ENCODE results near the gene CCDC148. TPM values are rescaled to one million over a fixed set of nuclear protein-coding genes. Genes with fewer than 3 reads are reported as not detected.

CCDC148 gene
- polyA plus RNA-seq (2011; rRNA removed), result 0.12 and 0.22 TPM in 2 replicates
- 0.52 TPM in 1 of 2 replicates, not detected in the other for polyA minus RNA-seq (2011; rRNA and poly(A)+ RNA removed)

- H3K4me3 ChIP-seq (ENCODE audit: low read depth, low read length), result peak within 1 kb of the TSS; percentile 86
- DNase-seq (ENCODE audit: low read depth, low spot score), result peak; percentile 76
- ChIA-PET POLR2A (interaction anchor here (1.7 kb wide), 1 partner anchor 130 kb away, joined by 5 read pairs; no protein-coding TSS in a partner anchor), CTCF (interaction anchor here (0.7 to 4.7 kb wide), 9 partner anchors 9 to 432 kb away, joined by 3 to 51 read pairs (median 6); no protein-coding TSS in a partner anchor)
- H3K27ac ChIP-seq (ENCODE audit: low read depth, low read length), result peak within 1 kb of the TSS; percentile 62
- TF ChIP-seq, protein P1, sequence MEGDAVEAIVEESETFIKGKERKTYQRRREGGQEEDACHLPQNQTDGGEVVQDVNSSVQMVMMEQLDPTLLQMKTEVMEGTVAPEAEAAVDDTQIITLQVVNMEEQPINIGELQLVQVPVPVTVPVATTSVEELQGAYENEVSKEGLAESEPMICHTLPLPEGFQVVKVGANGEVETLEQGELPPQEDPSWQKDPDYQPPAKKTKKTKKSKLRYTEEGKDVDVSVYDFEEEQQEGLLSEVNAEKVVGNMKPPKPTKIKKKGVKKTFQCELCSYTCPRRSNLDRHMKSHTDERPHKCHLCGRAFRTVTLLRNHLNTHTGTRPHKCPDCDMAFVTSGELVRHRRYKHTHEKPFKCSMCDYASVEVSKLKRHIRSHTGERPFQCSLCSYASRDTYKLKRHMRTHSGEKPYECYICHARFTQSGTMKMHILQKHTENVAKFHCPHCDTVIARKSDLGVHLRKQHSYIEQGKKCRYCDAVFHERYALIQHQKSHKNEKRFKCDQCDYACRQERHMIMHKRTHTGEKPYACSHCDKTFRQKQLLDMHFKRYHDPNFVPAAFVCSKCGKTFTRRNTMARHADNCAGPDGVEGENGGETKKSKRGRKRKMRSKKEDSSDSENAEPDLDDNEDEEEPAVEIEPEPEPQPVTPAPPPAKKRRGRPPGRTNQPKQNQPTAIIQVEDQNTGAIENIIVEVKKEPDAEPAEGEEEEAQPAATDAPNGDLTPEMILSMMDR (IDR thresholded peaks at IDR 0.05; ENCODE audit: low read depth, low read length), result peak; percentile 22
- H3K9me3 ChIP-seq (ENCODE audit: control insufficient read depth, insufficient read depth, low read length), result no peaks in the 10 kb centered on the region
- no peaks in the 10 kb centered on the region for H3K27me3 ChIP-seq (ENCODE audit: control insufficient read depth, insufficient read depth, low read length)
These were observed at the start of gene CCDC148, which contains the start of gene PKP4 for GRCh38 chr2:158456309-158457066. Gene CCDC148, minus strand, starts transcription at chr2:158456753. Its CDS starts 314 bp downstream, at chr2:158456439. Gene PKP4, plus strand, starts transcription at chr2:158456952. Its CDS starts 76,233 bp downstream, at chr2:158533185.

DNA sequence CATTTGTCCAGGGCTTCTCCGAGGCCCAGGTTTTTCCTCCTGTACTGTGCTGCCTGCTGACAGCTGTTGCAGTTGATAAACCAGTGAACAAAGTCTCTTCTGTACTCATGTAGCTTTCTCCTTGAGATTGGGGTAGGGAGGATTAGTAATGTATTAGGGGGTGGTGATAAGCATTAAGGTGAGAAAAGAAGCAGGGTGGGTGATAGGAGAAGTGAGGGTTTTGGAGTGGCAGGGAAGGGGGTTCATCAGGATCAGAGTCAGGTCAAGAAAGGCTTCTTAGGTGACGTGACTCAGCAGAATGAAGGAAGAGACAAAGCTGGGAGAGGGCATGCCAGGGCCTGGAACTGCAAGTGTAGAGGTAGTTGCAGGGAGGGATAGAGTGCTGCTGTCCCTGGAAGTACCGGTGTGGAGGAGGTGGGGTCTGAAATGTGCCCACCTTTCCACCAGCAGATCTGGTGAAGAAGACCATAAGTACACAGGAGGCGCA, 48.9 kb upstream of the CCDC148 start:
- ChIA-PET CTCF (no interaction called here), POLR2A (no interaction called here)
- Histone ChIP-seq H3K27ac (ENCODE audit: low read depth, low read length) (no peak overlapping the region), H3K9me3 (ENCODE audit: control insufficient read depth, insufficient read depth, low read length) (no peaks in the 10 kb centered on the region), H3K27me3 (ENCODE audit: control insufficient read depth, insufficient read depth, low read length) (no peaks in the 10 kb centered on the region), H3K4me3 (ENCODE audit: low read depth, low read length) (no peak overlapping the region)
- TF ChIP-seq, protein P1 (IDR thresholded peaks at IDR 0.05; ENCODE audit: low read depth, low read length), result no peak
- DNase-seq (ENCODE audit: low read depth, low spot score), result no peak

- no peak overlapping the region for H3K27ac ChIP-seq (ENCODE audit: low read depth, low read length)
- CTCF ChIA-PET, result no interaction called here
- H3K9me3 ChIP-seq (ENCODE audit: control insufficient read depth, insufficient read depth, low read length), result no peaks in the 10 kb centered on the region
- DNase-seq (ENCODE audit: low read depth, low spot score), result no peak
- POLR2A ChIA-PET, result no interaction called here
- TF ChIP-seq, protein P1 (IDR thresholded peaks at IDR 0.05; ENCODE audit: low read depth, low read length), result no peak
- H3K4me3 ChIP-seq (ENCODE audit: low read depth, low read length), result no peak overlapping the region
- no peaks in the 10 kb centered on the region for H3K27me3 ChIP-seq (ENCODE audit: control insufficient read depth, insufficient read depth, low read length)
These were observed 47.5 kb upstream of the CCDC148 start for GRCh38 chr2:158504088-158504487.

- H3K27ac ChIP-seq (ENCODE audit: low read depth, low read length), result no peak overlapping the region
- H3K27me3 ChIP-seq (ENCODE audit: control insufficient read depth, insufficient read depth, low read length), result no peaks in the 10 kb centered on the region
- peak; percentile 24 for DNase-seq (ENCODE audit: low read depth, low spot score)
- no peaks in the 10 kb centered on the region for H3K9me3 ChIP-seq (ENCODE audit: control insufficient read depth, insufficient read depth, low read length)
- TF ChIP-seq, protein P1 (IDR thresholded peaks at IDR 0.05; ENCODE audit: low read depth, low read length), result no peak
- H3K4me3 ChIP-seq (ENCODE audit: low read depth, low read length), result no peak overlapping the region
- ChIA-PET CTCF (interaction anchor here (1.1 kb wide), 1 partner anchor 251 kb away, joined by 3 read pairs; no protein-coding TSS in a partner anchor), POLR2A (no interaction called here)
These were observed 46.4 kb upstream of the CCDC148 start for GRCh38 chr2:158502974-158503373.

GRCh38 chr2:158501301-158501700, 44.7 kb upstream of the CCDC148 start:
- DNase-seq (ENCODE audit: low read depth, low spot score), result no peak
- H3K9me3 ChIP-seq (ENCODE audit: control insufficient read depth, insufficient read depth, low read length), result no peaks in the 10 kb centered on the region
- H3K4me3 ChIP-seq (ENCODE audit: low read depth, low read length), result no peak overlapping the region
- ChIA-PET POLR2A (no interaction called here), CTCF (no interaction called here)
- no peak overlapping the region for H3K27ac ChIP-seq (ENCODE audit: low read depth, low read length)
- H3K27me3 ChIP-seq (ENCODE audit: control insufficient read depth, insufficient read depth, low read length), result no peaks in the 10 kb centered on the region
- TF ChIP-seq, protein P1 (IDR thresholded peaks at IDR 0.05; ENCODE audit: low read depth, low read length), result no peak
